Astrocyte of the spinal cord (primary cell): ENCODE data around the gene PRELP.

Experiments used
- DNase-seq: peaks from one replicate; pipeline ENCODE4 v3.0.0; 2011; ENCODE audit warnings: low read depth, low spot score
- H3K4me3 ChIP-seq: 2 replicates; pipeline ENCODE4 v1.5.1; 2011; ENCODE audit warnings: low read depth, mild to moderate bottlenecking, low read length, moderate library complexity
- in situ Hi-C: cut with HindIII; loops from 2 replicates; pipeline ENCODE4 v1.10.0; 2017; ENCODE audit warnings: low sequenced_read_pairs
- TF ChIP-seq, protein P1 (sequence below): IDR thresholded peaks from 2 replicates; pipeline ENCODE4 v1.5.1; 2012; ENCODE audit warnings: low read depth, mild to moderate bottlenecking, low read length, inconsistent platforms

The PRELP gene

DNA sequence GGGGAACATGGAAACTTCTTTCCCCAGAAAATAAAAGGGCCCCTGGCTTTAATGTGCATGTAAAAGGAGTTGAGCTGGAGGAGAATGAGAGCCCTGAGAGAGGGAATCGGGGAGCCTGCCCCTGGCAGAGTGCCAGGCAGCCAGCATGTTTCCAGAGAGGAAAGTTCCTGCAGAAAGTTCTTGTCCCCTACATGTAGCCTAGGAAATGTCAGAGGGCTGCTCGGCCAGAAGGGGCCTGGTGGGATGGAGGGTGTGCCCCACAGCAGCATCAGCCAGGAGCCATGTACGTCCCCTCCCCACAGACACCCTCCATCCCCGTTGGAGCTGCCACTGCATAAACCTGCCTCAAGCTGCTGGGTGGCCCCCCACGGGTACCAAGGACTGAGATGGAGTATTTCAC, 5.4 kb upstream of the PRELP start:
- in situ Hi-C loops, result no loop called here
- TF ChIP-seq, protein P1, sequence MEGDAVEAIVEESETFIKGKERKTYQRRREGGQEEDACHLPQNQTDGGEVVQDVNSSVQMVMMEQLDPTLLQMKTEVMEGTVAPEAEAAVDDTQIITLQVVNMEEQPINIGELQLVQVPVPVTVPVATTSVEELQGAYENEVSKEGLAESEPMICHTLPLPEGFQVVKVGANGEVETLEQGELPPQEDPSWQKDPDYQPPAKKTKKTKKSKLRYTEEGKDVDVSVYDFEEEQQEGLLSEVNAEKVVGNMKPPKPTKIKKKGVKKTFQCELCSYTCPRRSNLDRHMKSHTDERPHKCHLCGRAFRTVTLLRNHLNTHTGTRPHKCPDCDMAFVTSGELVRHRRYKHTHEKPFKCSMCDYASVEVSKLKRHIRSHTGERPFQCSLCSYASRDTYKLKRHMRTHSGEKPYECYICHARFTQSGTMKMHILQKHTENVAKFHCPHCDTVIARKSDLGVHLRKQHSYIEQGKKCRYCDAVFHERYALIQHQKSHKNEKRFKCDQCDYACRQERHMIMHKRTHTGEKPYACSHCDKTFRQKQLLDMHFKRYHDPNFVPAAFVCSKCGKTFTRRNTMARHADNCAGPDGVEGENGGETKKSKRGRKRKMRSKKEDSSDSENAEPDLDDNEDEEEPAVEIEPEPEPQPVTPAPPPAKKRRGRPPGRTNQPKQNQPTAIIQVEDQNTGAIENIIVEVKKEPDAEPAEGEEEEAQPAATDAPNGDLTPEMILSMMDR, result no peak
- no peak overlapping the region for H3K4me3 ChIP-seq
- DNase-seq, result no peak

DNA sequence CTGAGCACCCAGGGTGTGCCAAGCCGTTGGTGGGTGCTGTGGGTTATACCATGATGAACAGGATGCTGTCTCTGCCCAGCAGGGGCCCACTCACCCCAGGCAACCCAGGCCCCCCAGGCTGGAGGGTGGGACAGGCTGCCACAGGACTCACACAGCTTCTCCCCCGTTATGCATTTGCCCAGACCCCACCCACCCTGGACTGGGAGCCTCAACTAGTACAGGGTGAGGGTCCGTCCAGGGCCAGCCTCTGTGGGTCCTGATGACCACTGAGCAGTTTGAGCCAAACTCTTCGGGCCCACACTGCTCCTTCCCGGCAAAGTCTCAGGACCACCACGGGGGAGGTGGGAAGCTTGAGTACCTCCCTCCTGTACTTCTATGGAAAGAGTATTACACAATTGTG, 3.8 kb upstream of the PRELP start:
- TF ChIP-seq, protein P1, result no peak
- DNase-seq, result no peak
- in situ Hi-C loops, result no loop called here

DNA sequence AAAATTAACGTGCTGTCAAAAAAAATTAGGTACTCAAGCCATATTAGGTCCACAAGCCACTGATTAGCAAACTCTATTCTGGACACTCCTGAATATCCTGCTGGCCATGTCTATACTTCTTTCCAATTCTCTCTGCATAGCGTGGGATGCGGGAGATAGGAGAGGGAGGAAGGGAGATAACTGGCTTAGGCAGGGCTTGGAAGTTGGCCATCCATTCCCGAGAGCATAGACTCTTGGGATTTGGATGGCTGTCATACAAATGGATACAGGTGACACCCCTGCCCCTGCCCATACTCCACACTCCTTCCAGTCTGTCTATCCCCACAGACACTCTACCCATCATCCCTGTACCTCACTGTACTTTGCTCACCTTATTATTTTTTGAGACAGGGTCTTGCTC, 2.3 kb upstream of the PRELP start:
- no peak overlapping the region for H3K4me3 ChIP-seq
- no peak for DNase-seq
- in situ Hi-C loops, result no loop called here
- TF ChIP-seq, protein P1, result no peak

More for the DNA sequence above, 3.8 kb upstream of the PRELP start:
- no peak overlapping the region for H3K4me3 ChIP-seq

DNA sequence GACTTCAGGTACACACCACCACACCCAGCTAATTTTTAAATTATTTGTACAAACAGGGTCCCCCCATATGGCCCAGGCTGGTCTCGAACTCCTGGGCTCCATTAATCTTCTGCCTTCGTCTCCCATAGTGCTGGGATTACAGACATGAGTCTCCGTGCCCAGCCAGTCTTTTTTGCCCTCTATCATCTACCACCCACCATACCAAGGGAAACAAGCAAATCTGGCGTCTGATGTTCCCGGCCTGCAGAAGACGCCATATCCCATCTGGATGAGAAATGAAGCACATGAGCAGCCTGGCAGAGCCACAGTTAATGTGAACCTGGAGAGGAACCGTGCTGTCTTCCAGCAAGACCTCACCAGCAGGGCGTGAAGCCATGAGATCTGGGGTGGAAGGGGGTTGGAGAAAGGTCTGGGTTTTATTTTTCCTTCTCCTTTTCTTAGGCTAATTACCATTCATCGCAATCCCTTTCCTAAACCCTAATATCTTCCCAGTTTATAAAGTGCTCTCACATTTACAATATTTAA, 1.8 kb upstream of the PRELP start:
- H3K4me3 ChIP-seq, result no peak overlapping the region
- in situ Hi-C loops, result no loop called here
- no peak for DNase-seq
- TF ChIP-seq, protein P1, result no peak

DNA sequence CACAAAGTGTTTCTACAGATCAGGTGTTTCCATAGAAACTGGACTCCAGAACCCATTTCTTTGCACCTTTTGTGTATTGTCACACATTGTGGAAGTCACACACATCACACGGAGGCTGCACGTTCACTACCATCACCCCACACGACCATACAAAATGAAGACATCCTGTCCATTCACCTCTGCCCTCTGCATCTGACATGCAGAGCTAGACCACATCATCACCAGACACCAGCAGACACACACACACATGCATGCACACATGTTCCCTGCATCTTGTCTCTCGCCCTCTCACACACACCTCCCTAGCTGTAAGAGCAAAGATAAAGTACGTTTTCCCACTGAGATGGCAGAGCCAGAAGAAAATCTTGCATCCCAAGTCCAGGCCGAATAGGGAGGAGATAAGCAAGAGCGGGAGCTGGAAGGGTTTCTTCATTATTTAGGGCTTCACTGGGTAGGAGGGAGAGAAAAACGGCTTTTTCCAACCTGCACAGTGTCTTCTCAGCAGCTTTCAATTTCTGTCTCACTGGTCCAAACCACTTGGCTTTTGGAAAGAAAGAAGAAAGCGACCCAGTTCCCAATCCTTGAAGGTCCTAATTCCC, 709 bp downstream of the PRELP start:
- TF ChIP-seq, protein P1, result no peak
- no peak overlapping the region for H3K4me3 ChIP-seq
- in situ Hi-C loops, result no loop called here
- DNase-seq, result no peak

DNA sequence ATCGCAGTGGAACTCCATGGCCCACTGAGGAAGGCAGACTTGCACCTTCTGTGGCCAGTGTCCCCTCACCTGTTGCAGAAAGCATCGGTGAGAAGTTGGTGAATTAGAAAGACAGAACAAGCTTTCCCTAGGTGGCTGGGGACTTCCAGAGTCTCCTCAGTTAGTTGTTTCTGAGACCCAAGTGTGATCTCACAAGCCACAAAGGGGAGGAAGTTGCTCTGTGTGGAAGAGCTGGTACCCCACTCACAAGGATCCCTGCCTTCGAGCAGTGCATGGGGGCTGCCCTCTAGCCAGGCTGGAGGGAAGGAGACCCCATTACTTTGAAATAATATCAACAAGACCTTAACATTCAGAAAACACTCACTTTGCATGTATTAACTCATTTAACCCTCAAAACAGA, 2.1 kb downstream of the PRELP start:
- in situ Hi-C loops, result no loop called here
- no peak overlapping the region for H3K4me3 ChIP-seq
- DNase-seq, result no peak
- TF ChIP-seq, protein P1, result no peak
